Measurements from ENCODE around the gene MAN2B2.

GRCh38 chr4:6555519-6555918, 19.5 kb upstream of the MAN2B2 start:
- TF ChIP-seq OSR1 (CRISPR knock-in tag; IDR thresholded peaks at IDR 0.05) = no peak
- no peak for TF ChIP-seq RARB (CRISPR knock-in tag; IDR thresholded peaks at IDR 0.05)
- TF ChIP-seq, protein P1, sequence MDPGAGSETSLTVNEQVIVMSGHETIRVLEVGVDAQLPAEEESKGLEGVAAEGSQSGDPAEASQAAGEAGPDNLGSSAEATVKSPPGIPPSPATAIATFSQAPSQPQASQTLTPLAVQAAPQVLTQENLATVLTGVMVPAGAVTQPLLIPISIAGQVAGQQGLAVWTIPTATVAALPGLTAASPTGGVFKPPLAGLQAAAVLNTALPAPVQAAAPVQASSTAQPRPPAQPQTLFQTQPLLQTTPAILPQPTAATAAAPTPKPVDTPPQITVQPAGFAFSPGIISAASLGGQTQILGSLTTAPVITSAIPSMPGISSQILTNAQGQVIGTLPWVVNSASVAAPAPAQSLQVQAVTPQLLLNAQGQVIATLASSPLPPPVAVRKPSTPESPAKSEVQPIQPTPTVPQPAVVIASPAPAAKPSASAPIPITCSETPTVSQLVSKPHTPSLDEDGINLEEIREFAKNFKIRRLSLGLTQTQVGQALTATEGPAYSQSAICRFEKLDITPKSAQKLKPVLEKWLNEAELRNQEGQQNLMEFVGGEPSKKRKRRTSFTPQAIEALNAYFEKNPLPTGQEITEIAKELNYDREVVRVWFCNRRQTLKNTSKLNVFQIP (CRISPR knock-in tag; IDR thresholded peaks at IDR 0.05; ENCODE audit: borderline replicate concordance, low read depth) = no peak
- no peak for TF ChIP-seq ZC3H10 (CRISPR knock-in tag; IDR thresholded peaks at IDR 0.05)
- no peak for TF ChIP-seq PATZ1 (CRISPR knock-in tag; IDR thresholded peaks at IDR 0.05; ENCODE audit: borderline replicate concordance)
- TF ChIP-seq TCF4 (CRISPR knock-in tag; IDR thresholded peaks at IDR 0.05; ENCODE audit: borderline replicate concordance) = no peak
- no peak for TF ChIP-seq ZNF70 (CRISPR knock-in tag; IDR thresholded peaks at IDR 0.05)
- no peak for TF ChIP-seq ISL1 (CRISPR knock-in tag; IDR thresholded peaks at IDR 0.05)
- no peak for TF ChIP-seq TOX (CRISPR knock-in tag; IDR thresholded peaks at IDR 0.05; ENCODE audit: borderline replicate concordance)
- TF ChIP-seq ZFP3 (CRISPR knock-in tag; IDR thresholded peaks at IDR 0.05) = no peak
- TF ChIP-seq GLIS3 (CRISPR knock-in tag; IDR thresholded peaks at IDR 0.05) = no peak

Measured in SK-N-SH treated with all-trans-retinoic acid at 6 μM for 48 hours (cell line).